A673 (cell line): Measurements from ENCODE around the gene ZNF440.

Experiments used
- EZH2 ChIP-seq: fragments of 200-600 bp; sonication (generic); IDR thresholded peaks from 2 replicates; pipeline ENCODE4 v1.6.1; 2017; ENCODE audit warnings: borderline replicate concordance, low read depth, mild to moderate bottlenecking, mixed read lengths, antibody characterized with exemption, low read length; ENCODE audit not compliant: poor library complexity, severe bottlenecking
- TF ChIP-seq, protein P1 (sequence below): fragments of 300-800, 200-600 bp; sonication (generic); conservative IDR thresholded peaks from 2 replicates; pipeline ENCODE4 v1.5.1; 2017; ENCODE audit warnings: low read depth, mild to moderate bottlenecking, antibody characterized with exemption, low read length, moderate library complexity, mixed read lengths

DNA sequence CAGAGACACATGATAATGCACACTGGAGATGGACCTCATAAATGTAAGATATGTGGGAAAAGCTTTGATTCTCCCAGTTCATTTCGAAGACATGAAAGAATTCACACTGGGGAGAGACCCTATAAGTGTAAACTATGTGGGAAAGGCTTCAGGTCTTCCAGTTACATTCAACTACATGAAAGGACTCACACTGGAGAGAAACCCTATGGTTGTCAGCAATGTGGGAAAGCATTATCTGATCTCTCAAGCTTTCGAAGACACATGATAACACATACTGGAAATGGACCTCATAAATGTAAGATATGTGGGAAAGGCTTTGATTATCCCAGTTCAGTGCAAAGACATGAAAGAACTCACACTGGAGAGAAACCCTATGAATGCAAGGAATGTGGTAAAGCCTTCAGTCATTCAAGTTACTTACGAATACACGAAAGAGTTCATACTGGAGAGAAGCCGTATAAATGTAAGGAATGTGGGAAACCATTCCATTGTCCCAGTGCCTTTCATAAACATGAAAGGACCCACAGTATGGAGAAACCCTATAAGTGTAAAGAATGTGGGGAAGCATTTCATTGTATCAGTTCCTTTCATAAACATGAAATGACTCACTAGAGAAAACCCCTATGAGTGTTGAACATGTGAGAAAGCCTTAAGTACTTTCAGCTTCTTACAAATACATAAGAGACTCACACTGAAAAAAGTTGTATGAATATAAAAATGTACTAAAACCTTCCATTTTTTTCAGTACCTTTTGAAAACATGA is 32.6 kb upstream of the ZNF440 start:
- TF ChIP-seq, protein P1, sequence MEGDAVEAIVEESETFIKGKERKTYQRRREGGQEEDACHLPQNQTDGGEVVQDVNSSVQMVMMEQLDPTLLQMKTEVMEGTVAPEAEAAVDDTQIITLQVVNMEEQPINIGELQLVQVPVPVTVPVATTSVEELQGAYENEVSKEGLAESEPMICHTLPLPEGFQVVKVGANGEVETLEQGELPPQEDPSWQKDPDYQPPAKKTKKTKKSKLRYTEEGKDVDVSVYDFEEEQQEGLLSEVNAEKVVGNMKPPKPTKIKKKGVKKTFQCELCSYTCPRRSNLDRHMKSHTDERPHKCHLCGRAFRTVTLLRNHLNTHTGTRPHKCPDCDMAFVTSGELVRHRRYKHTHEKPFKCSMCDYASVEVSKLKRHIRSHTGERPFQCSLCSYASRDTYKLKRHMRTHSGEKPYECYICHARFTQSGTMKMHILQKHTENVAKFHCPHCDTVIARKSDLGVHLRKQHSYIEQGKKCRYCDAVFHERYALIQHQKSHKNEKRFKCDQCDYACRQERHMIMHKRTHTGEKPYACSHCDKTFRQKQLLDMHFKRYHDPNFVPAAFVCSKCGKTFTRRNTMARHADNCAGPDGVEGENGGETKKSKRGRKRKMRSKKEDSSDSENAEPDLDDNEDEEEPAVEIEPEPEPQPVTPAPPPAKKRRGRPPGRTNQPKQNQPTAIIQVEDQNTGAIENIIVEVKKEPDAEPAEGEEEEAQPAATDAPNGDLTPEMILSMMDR = no peak
- no peak for TF ChIP-seq EZH2
